PFSK-1 (cell line): ENCODE data around the gene AGMO.

Experiments
- REST ChIP-seq, 2 experiments: IDR thresholded peaks; 2 replicates each; pipeline versions ENCODE4 v1.6.1 to v1.8.0; 2011 to 2012; ENCODE audit warnings: low read depth in 2 of 2, low read length in 2 of 2, control low read depth in 1 of 2, inconsistent platforms in 1 of 2, mild to moderate bottlenecking in 1 of 2, moderate library complexity in 1 of 2; ENCODE audit not compliant: insufficient read depth in 1 of 2
- TAF1 ChIP-seq: IDR thresholded peaks from 2 replicates; pipeline ENCODE4 v1.6.1; 2012; ENCODE audit warnings: low read length, control low read depth, borderline replicate concordance; ENCODE audit not compliant: insufficient read depth

- TF ChIP-seq REST (IDR thresholded peaks at IDR 0.05; ENCODE audit: insufficient read depth in 1 of 2, low read depth in 2 of 2, low read length in 2 of 2), result no peak
- TF ChIP-seq TAF1, result no peak
Measured at GRCh38 chr7:15544050-15544449, 17.8 kb downstream of the AGMO start.
